G401.6 (cell line): ENCODE results near the gene MIOX.

Experiments used
- FAIRE-seq: peaks from 2 replicates; lab custom pipeline; 2012; peaks lifted over from hg19 to GRCh38; lab: Jason Lieb, UNC

Gene MIOX

DNA sequence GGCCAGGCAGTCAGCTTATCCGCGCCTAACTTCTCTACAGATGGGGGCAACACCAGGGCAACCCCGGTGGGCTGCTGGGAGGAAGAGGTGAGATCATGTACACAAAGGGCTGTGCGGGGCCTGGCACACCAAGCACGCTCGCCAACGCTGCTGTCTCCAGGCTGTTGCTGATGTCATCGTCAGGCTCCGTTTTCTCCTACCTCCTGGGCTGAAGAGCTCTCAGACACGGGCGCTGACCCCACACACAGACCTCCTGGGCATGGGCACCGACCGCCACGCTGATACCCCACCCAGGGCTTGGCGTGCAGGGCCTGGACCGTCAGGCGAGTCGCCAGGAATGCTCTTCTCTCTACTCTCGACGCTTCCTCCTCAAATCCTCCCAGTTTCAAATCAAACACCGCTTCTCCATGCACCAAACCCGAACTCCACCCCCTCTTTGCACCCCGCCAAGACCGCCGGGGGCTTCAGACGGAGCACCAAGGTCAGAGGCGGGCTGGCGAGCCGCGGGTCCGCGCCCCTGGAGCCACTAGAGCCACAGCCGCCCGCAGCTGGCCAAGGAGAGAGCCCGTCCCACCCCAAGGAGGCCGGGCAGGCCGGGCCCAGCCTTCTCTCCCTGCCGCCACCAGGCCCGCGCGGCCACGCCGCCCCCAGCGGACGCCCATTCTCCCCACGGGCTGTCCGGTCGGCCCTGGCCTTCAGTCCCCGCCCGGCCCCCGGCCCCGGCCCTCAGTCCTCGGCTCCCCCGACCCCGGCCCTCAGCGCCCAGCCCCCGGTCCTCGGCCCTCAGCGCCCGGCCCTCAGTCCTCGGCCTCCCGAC is 12.6 kb upstream of the MIOX start:
- FAIRE-seq = no peak

- no peak for FAIRE-seq
These were observed 11.7 kb upstream of the MIOX start, which contains the start of gene SBF1 for GRCh38 chr22:50474710-50475651. Gene SBF1 (minus strand): TSS chr22:50475035. CDS start chr22:50474840, 195 bp downstream.

GRCh38 chr22:50475652-50476002 is 11.0 kb upstream of the MIOX start:
- no peak for FAIRE-seq

- no peak for FAIRE-seq
These were observed 9.8 kb upstream of the MIOX start for GRCh38 chr22:50476868-50477267.

DNA sequence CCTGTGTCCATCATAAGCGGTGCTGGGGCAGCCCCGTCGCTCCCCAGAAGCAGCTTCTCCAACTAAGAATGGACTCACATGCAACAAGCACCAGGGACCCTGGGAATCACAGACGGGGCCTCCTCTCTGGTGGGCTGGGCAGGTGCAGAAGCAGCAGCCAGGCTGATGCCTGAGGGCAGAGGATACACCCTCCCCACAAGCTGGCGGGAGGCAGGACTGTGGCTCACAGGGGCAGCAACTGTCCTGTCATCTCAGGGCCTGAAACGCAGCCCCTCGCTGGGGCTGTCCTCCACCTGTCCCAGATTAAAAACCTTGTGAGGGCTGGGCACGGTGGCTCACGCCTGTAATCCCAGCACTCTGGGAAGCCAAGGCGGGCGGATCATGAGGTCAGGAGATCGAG is 8.7 kb upstream of the MIOX start:
- FAIRE-seq = no peak

GRCh38 chr22:50479721-50480120 is 6.9 kb upstream of the MIOX start:
- no peak for FAIRE-seq

GRCh38 chr22:50481045-50481439 is 5.6 kb upstream of the MIOX start:
- no peak for FAIRE-seq

- FAIRE-seq = no peak
These were observed 5.1 kb upstream of the MIOX start, which contains the start of gene ADM2 for GRCh38 chr22:50481440-50482106. Gene ADM2 (plus strand): TSS chr22:50481543. CDS start chr22:50481848, 305 bp downstream.

GRCh38 chr22:50482107-50483074 is 4.3 kb upstream of the MIOX start:
- FAIRE-seq = no peak

- FAIRE-seq = no peak
These were observed 3.6 kb upstream of the MIOX start for GRCh38 chr22:50483106-50483505.

GRCh38 chr22:50483556-50483955 is 3.1 kb upstream of the MIOX start:
- no peak for FAIRE-seq

GRCh38 chr22:50483977-50484853 is 2.4 kb upstream of the MIOX start:
- no peak for FAIRE-seq

DNA sequence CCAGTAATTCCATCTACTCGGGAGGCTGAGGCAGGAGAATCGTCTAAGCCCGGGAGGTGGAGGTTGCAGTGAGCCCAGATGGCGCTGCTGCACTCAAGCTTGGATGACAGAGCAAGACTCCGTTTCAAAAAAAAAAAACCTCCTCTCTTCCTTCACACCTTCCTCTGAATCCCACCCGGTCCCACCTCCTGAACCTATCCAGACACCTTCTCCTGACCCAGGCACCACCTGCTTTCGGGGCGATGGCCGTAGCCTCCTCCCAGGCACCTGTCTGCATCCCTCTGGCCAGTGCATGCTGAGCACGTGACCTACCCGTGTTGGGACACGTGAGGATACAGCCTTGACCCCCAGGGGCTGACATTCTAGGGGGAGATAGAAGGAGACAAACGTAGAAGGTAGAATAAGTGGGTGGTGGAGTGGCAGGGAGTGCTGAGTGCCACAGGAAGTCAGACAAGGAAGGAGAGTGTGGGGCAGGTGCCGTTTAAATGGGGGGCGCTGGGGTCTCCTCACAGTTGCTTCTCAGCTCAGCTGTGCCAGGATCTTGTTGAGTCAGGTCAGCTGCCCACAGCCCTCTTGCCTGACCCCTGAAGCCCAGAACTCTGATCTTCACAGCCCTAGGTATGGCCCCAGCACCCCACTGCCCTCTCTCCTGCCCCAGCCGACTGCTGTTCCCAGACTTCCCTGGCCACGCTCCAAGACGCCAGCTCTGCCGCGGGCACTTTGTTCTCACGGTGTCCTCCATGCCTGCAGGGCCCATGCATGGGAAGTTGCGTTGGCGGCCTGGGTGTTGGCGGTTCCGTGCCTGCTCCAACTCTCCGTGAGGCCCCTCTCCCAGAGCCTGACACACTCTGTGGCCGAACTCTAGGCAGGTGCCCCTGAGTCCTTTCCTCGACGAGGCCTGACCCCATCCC is 1.2 kb upstream of the MIOX start:
- no peak for FAIRE-seq

DNA sequence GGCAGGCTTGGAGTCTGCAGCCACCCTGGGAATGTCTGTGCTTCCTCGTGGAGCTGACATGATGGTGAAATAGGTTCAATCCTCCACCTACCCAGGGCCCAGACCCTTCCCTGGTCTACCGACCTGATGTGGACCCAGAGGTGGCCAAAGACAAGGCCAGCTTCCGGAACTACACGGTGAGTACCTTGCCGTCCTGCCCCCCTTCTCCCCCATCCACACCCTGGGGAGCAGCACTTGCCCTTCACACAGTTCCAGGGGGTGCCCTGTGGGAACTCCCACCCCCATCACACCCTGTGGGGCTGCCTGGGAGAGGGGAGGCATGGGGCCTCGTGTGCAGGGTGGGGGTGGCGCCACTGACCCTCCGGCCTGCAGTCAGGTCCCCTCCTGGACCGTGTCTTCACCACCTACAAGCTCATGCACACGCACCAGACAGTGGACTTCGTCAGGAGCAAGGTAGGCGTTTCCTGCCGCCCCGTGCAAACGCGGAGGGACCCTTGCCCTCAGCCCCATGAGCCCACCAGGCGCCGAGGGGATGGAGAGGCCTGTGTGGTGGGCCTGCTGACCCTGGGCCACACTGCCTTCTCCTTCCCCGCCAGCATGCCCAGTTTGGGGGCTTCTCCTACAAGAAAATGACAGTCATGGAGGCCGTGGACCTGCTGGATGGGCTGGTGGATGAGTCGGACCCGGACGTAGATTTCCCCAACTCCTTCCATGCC is 789 bp downstream of the MIOX start:
- FAIRE-seq = no peak

DNA sequence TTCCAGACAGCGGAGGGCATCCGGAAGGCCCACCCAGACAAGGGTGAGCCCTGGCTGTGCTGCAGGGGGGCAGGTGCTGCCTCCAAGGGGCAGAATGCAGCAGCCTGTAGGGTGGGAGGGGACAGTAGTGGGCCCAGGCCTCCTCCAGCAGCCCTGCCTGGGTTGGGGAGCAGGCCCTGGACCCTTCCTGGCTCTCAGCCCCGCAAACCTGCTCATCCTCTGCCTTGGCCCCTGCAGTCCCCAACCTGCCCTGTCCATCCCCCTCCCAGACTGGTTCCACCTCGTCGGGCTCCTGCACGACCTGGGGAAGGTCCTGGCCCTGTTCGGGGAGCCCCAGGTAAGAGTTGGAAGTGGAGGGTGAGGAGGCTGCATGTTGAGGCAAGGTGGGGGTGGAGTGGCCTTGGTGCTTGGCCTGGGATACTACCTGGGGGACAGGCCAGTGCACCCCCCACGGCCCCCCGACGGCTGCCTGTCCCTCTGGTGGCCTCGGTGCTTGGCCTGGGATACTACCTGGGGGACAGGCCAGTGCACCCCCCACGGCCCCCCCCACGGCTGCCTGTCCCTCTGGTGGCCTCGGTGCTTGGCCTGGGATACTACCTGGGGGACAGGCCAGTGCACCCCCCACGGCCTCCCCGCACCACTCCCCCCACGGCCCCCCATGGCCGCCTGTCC is 1.5 kb downstream of the MIOX start:
- FAIRE-seq = no peak

- no peak for FAIRE-seq
These were observed 2.2 kb downstream of the MIOX start for GRCh38 chr22:50488886-50489285.

GRCh38 chr22:50489363-50490243 is 2.9 kb downstream of the MIOX start:
- no peak for FAIRE-seq
